ENCODE data around the gene RAMP1. TPM values are rescaled to one million over a fixed set of nuclear protein-coding genes. Genes with fewer than 3 reads are reported as not detected.

Gene RAMP1
- total RNA-seq, 1 donor from 2014 or later, result 9.1 TPM

- no peaks in the 10 kb centered on the region for H3K9me3 ChIP-seq (ENCODE audit: insufficient read depth, low read depth, low read length)
- TF ChIP-seq CTCF (IDR thresholded peaks at IDR 0.05; ENCODE audit: insufficient read depth, low read depth, low read length), result no peak
- no peaks in the 10 kb centered on the region for H3K4me1 ChIP-seq (ENCODE audit: insufficient read depth, low read length)
- no peak overlapping the region for H3K4me3 ChIP-seq (ENCODE audit: insufficient read depth, low read depth, low read length)
- no peak for FAIRE-seq
- no peaks in the 10 kb centered on the region for H3K36me3 Mint-ChIP-seq (ENCODE audit: low read depth, unreplicated experiment)
- H3K9me3 Mint-ChIP-seq (ENCODE audit: unreplicated experiment), result no peaks in the 10 kb centered on the region
- H3K27ac ChIP-seq (ENCODE audit: low read depth, low read length), result no peak overlapping the region
- DNase-seq (ENCODE audit: low read depth), result no peak
- H3K27me3 Mint-ChIP-seq (ENCODE audit: low read depth, unreplicated experiment), result peaks cover 25% of the 10 kb centered on the region
- no peak overlapping the region for H3K4me3 Mint-ChIP-seq (ENCODE audit: unreplicated experiment)
- H3K79me2 ChIP-seq (ENCODE audit: insufficient read depth, low read length), result no peaks in the 10 kb centered on the region
- no peaks in the 10 kb centered on the region for H3K36me3 ChIP-seq (ENCODE audit: insufficient read depth, low read length)
- no peaks in the 10 kb centered on the region for H4K20me1 ChIP-seq (ENCODE audit: insufficient read depth, low read length)
- H3K4me2 ChIP-seq (ENCODE audit: low read length), result no peak overlapping the region
- no peak overlapping the region for H3K9ac ChIP-seq (ENCODE audit: low read length)
- H3K27me3 ChIP-seq (ENCODE audit: insufficient read depth, low read length), result peaks cover 17% of the 10 kb centered on the region
- no peaks in the 10 kb centered on the region for H3K4me1 Mint-ChIP-seq (ENCODE audit: low read depth, unreplicated experiment)
- no peak overlapping the region for H3K27ac Mint-ChIP-seq (ENCODE audit: unreplicated experiment)
- no peak overlapping the region for H2AFZ ChIP-seq (ENCODE audit: low read depth, low read length)
Measured at GRCh38 chr2:237952851-237953250, 93.4 kb downstream of the RAMP1 start.

DNA sequence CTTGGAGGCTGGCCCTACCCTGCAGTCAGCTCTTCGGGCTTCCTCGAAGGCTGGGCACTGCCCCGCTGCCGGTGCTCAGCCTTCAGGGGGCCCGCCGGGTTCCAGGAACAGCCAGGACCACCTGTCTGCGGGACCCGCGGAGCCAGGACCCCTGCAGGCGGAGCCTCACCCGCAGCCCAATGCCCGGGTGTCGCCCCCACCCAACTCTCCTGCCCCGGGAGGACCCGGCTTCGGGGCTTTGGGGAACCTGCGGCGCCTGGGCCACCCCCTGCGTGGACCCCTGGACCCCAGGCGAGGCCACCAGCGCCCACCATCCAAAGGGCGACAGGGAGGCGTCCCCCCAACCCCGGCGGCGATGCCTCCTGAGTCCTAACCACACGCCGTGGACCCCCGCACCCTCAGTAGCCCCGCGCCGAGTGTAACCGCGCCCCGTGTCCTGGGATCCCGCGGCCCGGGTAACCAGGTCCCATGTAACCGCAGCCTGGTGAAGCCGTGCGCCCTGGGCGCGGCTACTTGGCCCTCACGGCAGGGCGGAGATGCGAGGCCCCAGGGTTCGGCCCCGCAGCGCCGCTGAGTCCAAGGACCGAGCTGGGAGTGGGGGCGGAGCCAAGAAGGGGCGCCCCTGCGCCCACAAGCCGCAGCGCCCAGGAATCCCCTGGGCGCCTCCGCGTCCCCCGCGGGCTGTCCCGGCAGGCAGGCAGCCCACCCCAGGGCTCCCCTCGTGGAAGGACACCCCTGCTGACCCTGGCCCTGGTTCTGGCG is 96.4 kb downstream of the RAMP1 start:
- Histone ChIP-seq H3K27ac (ENCODE audit: low read depth, low read length) (no peak overlapping the region), H4K20me1 (ENCODE audit: insufficient read depth, low read length) (no peaks in the 10 kb centered on the region), H3K4me1 (ENCODE audit: insufficient read depth, low read length) (no peaks in the 10 kb centered on the region), H3K4me2 (ENCODE audit: low read length) (peak overlapping the region; percentile 81), H3K27me3 (ENCODE audit: insufficient read depth, low read length) (peaks cover 17% of the 10 kb centered on the region), H3K79me2 (ENCODE audit: insufficient read depth, low read length) (no peaks in the 10 kb centered on the region), H3K9ac (ENCODE audit: low read length) (no peak overlapping the region), H3K4me3 (ENCODE audit: insufficient read depth, low read depth, low read length) (peak overlapping the region; percentile 33), H2AFZ (ENCODE audit: low read depth, low read length) (peak overlapping the region; percentile 77), H3K9me3 (ENCODE audit: insufficient read depth, low read depth, low read length) (no peaks in the 10 kb centered on the region), H3K36me3 (ENCODE audit: insufficient read depth, low read length) (no peaks in the 10 kb centered on the region)
- FAIRE-seq, result no peak
- TF ChIP-seq CTCF (IDR thresholded peaks at IDR 0.05; ENCODE audit: insufficient read depth, low read depth, low read length), result no peak
- TF ChIP-seq EZH2 (IDR thresholded peaks at IDR 0.05; ENCODE audit: insufficient read depth, low read length), result peak; percentile 91
- Mint-ChIP-seq H3K9me3 (ENCODE audit: unreplicated experiment) (peaks cover 2% of the 10 kb centered on the region), H3K36me3 (ENCODE audit: low read depth, unreplicated experiment) (no peaks in the 10 kb centered on the region), H3K4me1 (ENCODE audit: low read depth, unreplicated experiment) (no peaks in the 10 kb centered on the region), H3K27ac (ENCODE audit: unreplicated experiment) (no peak overlapping the region), H3K27me3 (ENCODE audit: low read depth, unreplicated experiment) (peaks cover 25% of the 10 kb centered on the region), H3K4me3 (ENCODE audit: unreplicated experiment) (no peak overlapping the region)
- DNase-seq (ENCODE audit: low read depth), result no peak

GRCh38 chr2:237956402-237956736 is 96.9 kb downstream of the RAMP1 start:
- Mint-ChIP-seq H3K9me3 (ENCODE audit: unreplicated experiment) (peaks cover 2% of the 10 kb centered on the region), H3K4me1 (ENCODE audit: low read depth, unreplicated experiment) (no peaks in the 10 kb centered on the region), H3K36me3 (ENCODE audit: low read depth, unreplicated experiment) (no peaks in the 10 kb centered on the region), H3K4me3 (ENCODE audit: unreplicated experiment) (no peak overlapping the region), H3K27ac (ENCODE audit: unreplicated experiment) (no peak overlapping the region), H3K27me3 (ENCODE audit: low read depth, unreplicated experiment) (peaks cover 25% of the 10 kb centered on the region)
- peak overlapping the region; percentile 33 for H3K4me3 ChIP-seq (ENCODE audit: insufficient read depth, low read depth, low read length)
- no peak overlapping the region for H3K27ac ChIP-seq (ENCODE audit: low read depth, low read length)
- H3K9ac ChIP-seq (ENCODE audit: low read length), result no peak overlapping the region
- peaks cover 3% of the 10 kb centered on the region for H3K9me3 ChIP-seq (ENCODE audit: insufficient read depth, low read depth, low read length)
- H3K36me3 ChIP-seq (ENCODE audit: insufficient read depth, low read length), result no peaks in the 10 kb centered on the region
- no peaks in the 10 kb centered on the region for H3K4me1 ChIP-seq (ENCODE audit: insufficient read depth, low read length)
- peaks cover 17% of the 10 kb centered on the region for H3K27me3 ChIP-seq (ENCODE audit: insufficient read depth, low read length)
- no peaks in the 10 kb centered on the region for H4K20me1 ChIP-seq (ENCODE audit: insufficient read depth, low read length)
- H3K79me2 ChIP-seq (ENCODE audit: insufficient read depth, low read length), result no peaks in the 10 kb centered on the region
- peak overlapping the region; percentile 77 for H2AFZ ChIP-seq (ENCODE audit: low read depth, low read length)
- H3K4me2 ChIP-seq (ENCODE audit: low read length), result peak overlapping the region; percentile 81
- TF ChIP-seq CTCF (IDR thresholded peaks at IDR 0.05; ENCODE audit: insufficient read depth, low read depth, low read length), result no peak
- TF ChIP-seq EZH2 (IDR thresholded peaks at IDR 0.05; ENCODE audit: insufficient read depth, low read length), result peak; percentile 44
- no peak for FAIRE-seq
- no peak for DNase-seq (ENCODE audit: low read depth)
